HG03442 (cell line): ENCODE results near the gene TMA7.
"Not testable (repeated sequence)": the region's sequence is repeated elsewhere in the genome, so short reads cannot be mapped to it uniquely, and the experiment has no call there.

ENCODE experiments used
- ATAC-seq: cut with Tn5 transposase; IDR thresholded peaks from one replicate; pipeline ENCODE4 v1.9.1; 2021; ENCODE audit warnings: mild to moderate bottlenecking, moderate library complexity; ENCODE audit not compliant: unreplicated experiment

Gene TMA7

GRCh38 chr3:48465531-48466378 lies 25.7 kb downstream of the TMA7 start:
- ATAC-seq, result peak; percentile 70

GRCh38 chr3:48466386-48467109 lies 26.5 kb downstream of the TMA7 start:
- ATAC-seq, result no peak

- ATAC-seq, result no peak
These were observed 27.0 kb downstream of the TMA7 start for GRCh38 chr3:48467110-48467454.

- ATAC-seq, result no peak
These were observed 27.6 kb downstream of the TMA7 start for GRCh38 chr3:48467473-48468267.

GRCh38 chr3:48468329-48468731 lies 28.3 kb downstream of the TMA7 start:
- no peak for ATAC-seq

DNA sequence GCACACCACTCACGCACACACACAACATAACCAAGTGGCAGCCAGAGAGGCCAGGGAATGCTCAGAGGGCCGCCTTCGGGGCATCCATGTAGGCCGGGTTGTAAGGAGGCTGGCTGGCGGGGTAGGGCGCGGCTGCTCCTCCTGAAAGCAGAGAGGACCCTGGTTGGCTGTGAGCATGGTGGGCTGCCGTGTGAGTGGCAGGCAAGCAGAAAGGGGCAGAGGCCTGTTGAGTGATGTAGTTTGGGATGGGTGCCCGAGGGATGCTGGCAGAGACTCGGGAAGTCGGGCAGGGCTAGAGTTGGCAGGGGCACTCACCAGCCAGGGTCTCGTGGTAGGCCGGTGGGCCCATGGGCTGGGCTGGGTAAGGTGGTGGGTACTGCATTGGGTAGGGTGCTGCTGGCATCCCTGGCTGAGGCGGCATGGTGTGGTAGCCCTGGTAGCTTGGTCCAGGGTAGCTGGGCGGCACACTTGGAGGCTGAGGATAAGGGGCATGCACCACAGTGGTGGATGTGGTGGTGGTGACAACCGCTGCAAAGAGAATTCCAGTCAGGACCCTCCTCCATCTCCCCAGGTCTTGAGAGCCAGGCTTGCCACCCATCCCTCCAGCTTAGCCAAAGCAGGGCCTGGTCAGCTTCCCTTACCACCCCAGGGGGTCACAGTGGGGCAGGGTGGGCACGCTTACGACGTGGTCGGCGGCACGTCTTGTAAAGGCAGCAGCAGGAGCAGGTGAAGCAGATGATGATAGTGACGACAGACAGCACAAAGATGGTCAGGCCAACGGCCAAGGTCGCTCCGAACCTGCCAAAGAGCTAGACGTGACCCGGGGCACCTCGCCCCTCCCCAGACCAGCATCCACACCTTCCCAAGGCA lies 29.2 kb downstream of the TMA7 start:
- ATAC-seq, result no peak

GRCh38 chr3:48470286-48470685 lies 30.2 kb downstream of the TMA7 start:
- ATAC-seq, result no peak

DNA sequence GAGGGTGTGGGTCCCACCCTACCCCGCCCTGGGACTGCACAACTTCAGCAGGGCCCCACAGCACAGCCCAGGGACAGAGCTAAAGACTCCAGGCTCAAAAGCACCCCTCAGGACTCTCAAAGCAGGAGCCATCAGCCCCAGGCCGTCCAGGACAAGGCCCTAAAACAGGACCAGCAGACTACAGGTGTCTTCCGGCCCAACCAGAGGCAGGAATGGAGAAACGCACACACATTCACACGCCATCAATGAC lies 32.5 kb downstream of the TMA7 start:
- no peak for ATAC-seq

- peak; percentile 73 for ATAC-seq
These were observed 33.0 kb downstream of the TMA7 start for GRCh38 chr3:48472923-48473616.

DNA sequence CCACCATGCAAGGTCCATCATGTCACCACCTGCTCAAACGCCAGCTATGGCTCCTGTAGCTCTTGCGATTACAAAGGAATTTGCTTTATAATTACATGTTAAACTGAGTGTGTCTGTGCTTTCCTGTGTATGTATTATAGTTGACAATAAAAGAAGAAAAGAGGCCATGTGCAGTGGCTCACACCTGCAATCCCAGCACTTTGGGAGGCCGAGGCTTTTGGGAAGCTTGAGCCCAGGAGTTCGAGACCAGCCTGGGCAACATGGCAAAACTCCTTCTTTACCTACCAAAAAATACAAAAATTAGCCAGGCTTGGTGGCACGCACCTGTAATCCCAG lies 33.5 kb downstream of the TMA7 start:
- ATAC-seq, result no peak

- ATAC-seq, result not testable (repeated sequence)
These were observed 34.0 kb downstream of the TMA7 start for GRCh38 chr3:48474031-48474430.

DNA sequence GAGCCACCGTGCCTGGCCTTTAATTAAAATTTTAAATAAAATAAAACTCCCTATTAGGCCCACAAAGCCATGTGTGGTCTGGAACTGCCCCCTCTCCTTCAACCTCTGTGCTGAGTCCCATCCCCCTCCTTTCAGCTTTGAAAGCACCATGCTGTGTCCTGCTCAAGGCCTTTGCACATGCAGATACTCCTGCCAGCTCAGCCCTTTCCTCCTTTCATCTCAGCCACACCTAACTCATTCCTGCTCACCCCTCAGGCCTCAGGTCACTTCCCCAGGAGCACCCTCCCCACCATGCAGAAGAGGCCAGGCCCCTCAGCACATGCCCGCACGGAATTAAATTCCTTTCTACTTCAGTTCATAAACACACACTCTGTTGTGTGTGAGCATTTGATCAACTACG lies 34.6 kb downstream of the TMA7 start:
- no peak for ATAC-seq

DNA sequence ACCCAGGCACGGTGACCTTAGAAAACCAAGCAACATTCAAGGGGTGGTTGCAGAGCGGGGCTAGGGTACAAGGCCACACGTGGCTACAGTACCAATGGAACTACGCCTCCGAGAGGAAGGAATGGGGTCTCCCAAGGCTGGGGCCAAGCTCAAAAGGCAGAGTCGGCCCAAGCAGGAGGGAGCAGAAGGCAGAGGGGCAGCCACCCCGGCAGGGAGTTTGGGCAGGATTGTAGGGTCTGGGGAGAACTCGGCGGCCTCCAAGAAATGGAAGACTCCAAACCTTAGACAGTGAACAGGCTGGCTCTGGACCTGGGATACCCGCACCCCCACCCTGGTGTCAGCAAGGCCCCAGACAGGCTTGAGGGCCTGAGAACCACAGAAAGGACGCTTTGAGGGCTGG lies 35.1 kb downstream of the TMA7 start:
- no peak for ATAC-seq

- no peak for ATAC-seq
These were observed 36.5 kb downstream of the TMA7 start for GRCh38 chr3:48476426-48477053.

- ATAC-seq, result no peak
These were observed 38.0 kb downstream of the TMA7 start for GRCh38 chr3:48477959-48478520.

GRCh38 chr3:48478626-48479555 lies 38.8 kb downstream of the TMA7 start:
- no peak for ATAC-seq

- not testable (repeated sequence) for ATAC-seq
These were observed 40.8 kb downstream of the TMA7 start for GRCh38 chr3:48480891-48481290.

DNA sequence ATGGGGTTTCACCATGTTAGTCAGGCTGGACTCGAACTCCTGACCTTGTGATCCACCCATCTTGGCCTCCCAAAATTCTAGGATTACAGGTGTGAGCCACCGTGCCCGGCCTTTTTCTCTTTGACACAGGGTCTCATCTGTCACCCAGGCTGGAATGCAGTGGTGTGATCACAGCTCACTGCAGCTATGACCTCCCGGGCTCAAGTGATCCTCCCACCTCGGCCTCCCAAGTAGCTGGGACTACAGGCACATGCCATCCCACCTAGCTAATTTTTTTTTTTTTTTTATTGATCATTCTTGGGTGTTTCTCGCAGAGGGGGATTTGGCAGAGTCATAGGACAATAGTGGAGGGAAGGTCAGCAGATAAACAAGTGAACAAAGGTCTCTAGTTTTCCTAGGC lies 42.8 kb downstream of the TMA7 start:
- ATAC-seq, result not testable (repeated sequence)

DNA sequence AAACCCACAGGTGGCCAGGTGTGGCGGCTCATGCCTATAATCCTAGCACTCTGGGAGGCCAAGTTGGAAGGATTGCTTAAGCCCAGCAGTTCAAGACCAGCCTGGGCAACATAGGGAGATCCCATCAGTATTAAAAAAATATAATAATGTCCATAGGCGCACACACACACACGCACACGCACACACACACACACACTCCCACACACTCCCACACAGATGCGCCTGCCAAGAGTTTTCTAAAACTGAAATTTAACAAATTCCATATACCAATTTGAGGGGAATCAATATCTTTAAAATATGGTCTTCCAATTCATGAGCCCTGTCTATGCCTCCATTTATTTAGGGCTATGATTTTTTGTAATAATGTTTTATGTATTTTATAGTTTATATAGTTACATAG lies 46.9 kb downstream of the TMA7 start:
- ATAC-seq, result no peak
